Keratinocyte (primary cell): ENCODE data around the gene LRP3.

ENCODE experiments used
- EZH2 ChIP-seq: IDR thresholded peaks from one replicate; pipeline ENCODE4 v1.6.1; 2012; ENCODE audit warnings: inconsistent platforms, mild to moderate bottlenecking, low read length, moderate library complexity
- TF ChIP-seq, protein P1 (sequence below), 3 experiments: IDR thresholded peaks in 1 of 3; conservative IDR thresholded peaks in 1 of 3; optimal IDR thresholded peaks in 1 of 3; 2 replicates in 2 of 3; 3 replicates in 1 of 3; pipeline versions ENCODE3 to v1.5.1; 2011; ENCODE audit warnings: low read length in 3 of 3, mild to moderate bottlenecking in 3 of 3, moderate library complexity in 2 of 3, control low read depth in 1 of 3, inconsistent platforms in 1 of 3; ENCODE audit not compliant: insufficient read depth in 2 of 3; ENCODE audit errors: extremely low read depth in 1 of 3

DNA sequence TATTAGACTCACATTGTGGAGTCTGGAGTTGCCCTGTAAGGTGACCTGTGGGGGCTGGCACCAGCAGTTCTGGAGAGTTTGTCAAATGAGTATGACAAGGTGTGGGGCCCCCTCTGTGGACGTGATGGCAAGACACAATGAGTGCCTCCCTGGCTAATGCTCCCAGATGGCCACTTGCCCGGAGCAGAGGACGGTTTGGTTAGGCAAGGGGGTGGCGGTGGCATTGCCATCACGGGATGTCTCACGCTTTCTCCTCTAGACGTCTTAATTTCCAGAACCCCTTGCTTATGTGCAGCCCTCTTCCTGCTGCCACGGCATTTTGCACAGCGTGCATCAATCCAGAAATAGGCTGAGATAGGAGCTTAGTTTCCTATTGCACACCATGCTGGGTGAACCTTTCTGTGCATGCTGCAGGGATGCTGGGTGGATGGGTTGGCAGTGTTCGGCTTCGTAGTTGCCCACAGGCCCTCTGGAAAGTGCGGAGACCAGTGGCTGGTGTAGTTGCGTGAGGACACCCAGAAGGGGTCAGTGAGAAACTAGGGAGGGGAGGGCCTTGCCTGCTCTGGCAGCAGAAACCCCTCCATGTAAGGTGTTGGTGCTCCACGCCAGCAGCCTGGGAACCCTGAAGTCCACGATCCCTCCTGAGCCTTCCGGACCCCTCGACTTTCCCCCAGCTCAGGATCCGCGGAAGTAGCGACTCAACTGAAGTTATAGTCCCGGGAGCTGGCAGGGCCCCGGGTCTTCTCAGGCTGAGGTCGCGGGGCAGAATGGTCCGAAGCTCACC is 18.1 kb upstream of the LRP3 start:
- TF ChIP-seq, protein P1, sequence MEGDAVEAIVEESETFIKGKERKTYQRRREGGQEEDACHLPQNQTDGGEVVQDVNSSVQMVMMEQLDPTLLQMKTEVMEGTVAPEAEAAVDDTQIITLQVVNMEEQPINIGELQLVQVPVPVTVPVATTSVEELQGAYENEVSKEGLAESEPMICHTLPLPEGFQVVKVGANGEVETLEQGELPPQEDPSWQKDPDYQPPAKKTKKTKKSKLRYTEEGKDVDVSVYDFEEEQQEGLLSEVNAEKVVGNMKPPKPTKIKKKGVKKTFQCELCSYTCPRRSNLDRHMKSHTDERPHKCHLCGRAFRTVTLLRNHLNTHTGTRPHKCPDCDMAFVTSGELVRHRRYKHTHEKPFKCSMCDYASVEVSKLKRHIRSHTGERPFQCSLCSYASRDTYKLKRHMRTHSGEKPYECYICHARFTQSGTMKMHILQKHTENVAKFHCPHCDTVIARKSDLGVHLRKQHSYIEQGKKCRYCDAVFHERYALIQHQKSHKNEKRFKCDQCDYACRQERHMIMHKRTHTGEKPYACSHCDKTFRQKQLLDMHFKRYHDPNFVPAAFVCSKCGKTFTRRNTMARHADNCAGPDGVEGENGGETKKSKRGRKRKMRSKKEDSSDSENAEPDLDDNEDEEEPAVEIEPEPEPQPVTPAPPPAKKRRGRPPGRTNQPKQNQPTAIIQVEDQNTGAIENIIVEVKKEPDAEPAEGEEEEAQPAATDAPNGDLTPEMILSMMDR (optimal IDR thresholded peaks at IDR 0.05 in 1 of 3, IDR thresholded peaks at IDR 0.05 in 1 of 3, conservative IDR thresholded peaks at IDR 0.05 in 1 of 3; ENCODE audit: extremely low read depth in 1 of 3, insufficient read depth in 2 of 3, low read length in 3 of 3), result no peak
- no peak for TF ChIP-seq EZH2
